ENCODE data around the gene KIF18B. TPM values are rescaled to one million over a fixed set of nuclear protein-coding genes. Genes with fewer than 3 reads are reported as not detected.

The KIF18B gene
- total RNA-seq, 6 experiments from 2014 or later: 0.20 to 0.99 (median 0.35) TPM

GRCh38 chr17:44930667-44931066 lies 16.9 kb downstream of the KIF18B start:
- no peaks in the 10 kb centered on the region for H3K4me1 ChIP-seq
- ATAC-seq (no peak), DNase-seq (peak in 1 of 3 donors; percentile 18)
- no peak overlapping the region for H3K4me3 ChIP-seq
- no peak overlapping the region for H3K27ac ChIP-seq
- no peaks in the 10 kb centered on the region for H3K36me3 ChIP-seq
- intact Hi-C loops (cut with DNase I): no loop called here
- no peaks in the 10 kb centered on the region for H3K27me3 ChIP-seq
- WGBS (ENCODE audit: insufficient coverage, low coverage, low lambda C conversion rate, missing lambda C conversion rate): 85% methylated on average over 5 of the region's 6 CpGs
- H3K9me3 ChIP-seq: no peaks in the 10 kb centered on the region
- TF ChIP-seq, protein P1, sequence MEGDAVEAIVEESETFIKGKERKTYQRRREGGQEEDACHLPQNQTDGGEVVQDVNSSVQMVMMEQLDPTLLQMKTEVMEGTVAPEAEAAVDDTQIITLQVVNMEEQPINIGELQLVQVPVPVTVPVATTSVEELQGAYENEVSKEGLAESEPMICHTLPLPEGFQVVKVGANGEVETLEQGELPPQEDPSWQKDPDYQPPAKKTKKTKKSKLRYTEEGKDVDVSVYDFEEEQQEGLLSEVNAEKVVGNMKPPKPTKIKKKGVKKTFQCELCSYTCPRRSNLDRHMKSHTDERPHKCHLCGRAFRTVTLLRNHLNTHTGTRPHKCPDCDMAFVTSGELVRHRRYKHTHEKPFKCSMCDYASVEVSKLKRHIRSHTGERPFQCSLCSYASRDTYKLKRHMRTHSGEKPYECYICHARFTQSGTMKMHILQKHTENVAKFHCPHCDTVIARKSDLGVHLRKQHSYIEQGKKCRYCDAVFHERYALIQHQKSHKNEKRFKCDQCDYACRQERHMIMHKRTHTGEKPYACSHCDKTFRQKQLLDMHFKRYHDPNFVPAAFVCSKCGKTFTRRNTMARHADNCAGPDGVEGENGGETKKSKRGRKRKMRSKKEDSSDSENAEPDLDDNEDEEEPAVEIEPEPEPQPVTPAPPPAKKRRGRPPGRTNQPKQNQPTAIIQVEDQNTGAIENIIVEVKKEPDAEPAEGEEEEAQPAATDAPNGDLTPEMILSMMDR (IDR thresholded peaks at IDR 0.05): no peak
- no peak for TF ChIP-seq POLR2A (IDR thresholded peaks at IDR 0.05)

- no peak for TF ChIP-seq POLR2A (IDR thresholded peaks at IDR 0.05)
- TF ChIP-seq, protein P1 (IDR thresholded peaks at IDR 0.05): no peak
- no peaks in the 10 kb centered on the region for H3K9me3 ChIP-seq
- no peak overlapping the region for H3K27ac ChIP-seq
- no peaks in the 10 kb centered on the region for H3K4me1 ChIP-seq
- H3K36me3 ChIP-seq: no peaks in the 10 kb centered on the region
- intact Hi-C loops (cut with DNase I): loop anchor here in 1 of 2 donors (10.0 kb wide), 1 partner anchor 196 kb away; no protein-coding TSS in a partner anchor
- ATAC-seq (no peak), DNase-seq (no peak)
- H3K4me3 ChIP-seq: no peak overlapping the region
- 80% methylated on average over 2 of the region's 7 CpGs for WGBS (ENCODE audit: insufficient coverage, low coverage, low lambda C conversion rate, missing lambda C conversion rate)
- no peaks in the 10 kb centered on the region for H3K27me3 ChIP-seq
These were observed 18.4 kb downstream of the KIF18B start for GRCh38 chr17:44928950-44929720.

DNA sequence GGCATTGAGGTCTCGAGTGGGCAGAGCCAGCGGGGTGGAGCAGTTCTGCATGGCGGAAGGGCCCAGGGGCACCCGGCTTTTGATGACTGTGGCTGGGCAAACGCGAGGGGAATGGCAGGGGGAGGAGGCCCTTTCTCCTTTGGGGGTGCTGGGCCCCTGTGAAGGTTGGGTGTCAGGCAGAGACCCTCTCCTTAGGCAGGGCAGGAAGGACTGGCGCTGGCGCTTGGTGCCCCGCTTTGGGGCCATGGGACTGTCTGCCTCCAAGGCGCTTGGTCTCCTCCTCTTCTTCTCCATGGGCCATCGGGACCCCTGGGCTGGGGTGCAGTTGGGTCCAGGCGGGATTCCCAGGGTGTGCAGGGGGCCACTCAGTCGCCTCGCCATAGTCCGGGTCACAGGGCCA lies 19.4 kb downstream of the KIF18B start:
- DNase-seq (peak in 1 of 3 donors; percentile 35), ATAC-seq (no peak)
- Histone ChIP-seq H3K36me3 (no peaks in the 10 kb centered on the region), H3K4me3 (no peak overlapping the region), H3K4me1 (no peaks in the 10 kb centered on the region), H3K9me3 (no peaks in the 10 kb centered on the region), H3K27me3 (no peaks in the 10 kb centered on the region), H3K27ac (no peak overlapping the region)
- TF ChIP-seq POLR2A (IDR thresholded peaks at IDR 0.05): no peak
- TF ChIP-seq, protein P1 (IDR thresholded peaks at IDR 0.05): no peak
- WGBS (ENCODE audit: insufficient coverage, low coverage, low lambda C conversion rate, missing lambda C conversion rate): 95% methylated on average over 3 of the region's 15 CpGs
- intact Hi-C loops (cut with DNase I): loop anchor here in 1 of 2 donors (10.0 kb wide), 1 partner anchor 197 kb away; no protein-coding TSS in a partner anchor

- Histone ChIP-seq H3K4me3 (no peak overlapping the region), H3K27ac (no peak overlapping the region), H3K36me3 (no peaks in the 10 kb centered on the region), H3K9me3 (no peaks in the 10 kb centered on the region), H3K27me3 (no peaks in the 10 kb centered on the region), H3K4me1 (no peaks in the 10 kb centered on the region)
- no peak for TF ChIP-seq POLR2A (IDR thresholded peaks at IDR 0.05)
- TF ChIP-seq, protein P1 (IDR thresholded peaks at IDR 0.05): no peak
- no peak for DNase-seq
- no peak for ATAC-seq
- intact Hi-C loops (cut with DNase I): loop anchor here in 1 of 2 donors (10.0 kb wide), 1 partner anchor 197 kb away; no protein-coding TSS in a partner anchor
- WGBS (ENCODE audit: insufficient coverage, low coverage, low lambda C conversion rate, missing lambda C conversion rate): no CpG with 5 or more reads among the region's 3 CpGs
These were observed 19.9 kb downstream of the KIF18B start for GRCh38 chr17:44927696-44928095.

Data from right lobe of liver (tissue), 6 donors.